ENCODE measurements around the gene ENOX1.

- TF ChIP-seq POLR2A (IDR thresholded peaks at IDR 0.05) (no peak), CTCF (IDR thresholded peaks at IDR 0.05) (no peak)
These were observed 358.1 kb downstream of the ENOX1 start for GRCh38 chr13:43428545-43429296.
